ENCODE measurements around the gene UCN.

DNA sequence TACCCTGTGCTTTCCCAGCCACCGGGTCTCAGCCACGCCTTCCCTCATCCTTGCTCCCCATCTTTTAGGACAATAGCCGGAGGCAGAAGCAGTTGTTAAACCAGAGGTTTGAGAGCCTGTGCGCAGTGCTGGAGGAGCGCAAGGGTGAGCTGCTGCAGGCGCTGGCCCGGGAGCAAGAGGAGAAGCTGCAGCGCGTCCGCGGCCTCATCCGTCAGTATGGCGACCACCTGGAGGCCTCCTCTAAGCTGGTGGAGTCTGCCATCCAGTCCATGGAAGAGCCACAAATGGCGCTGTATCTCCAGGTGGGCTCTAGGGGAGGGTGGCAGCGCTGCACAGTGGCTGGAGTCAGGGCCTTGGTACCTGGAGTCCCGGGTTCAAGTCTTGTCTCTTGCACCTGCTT, 2.7 kb downstream of the UCN start:
- no peak for TF ChIP-seq EZH2phosphoT487 (IDR thresholded peaks at IDR 0.05; ENCODE audit: borderline replicate concordance, low read length)
- TF ChIP-seq, protein P1, sequence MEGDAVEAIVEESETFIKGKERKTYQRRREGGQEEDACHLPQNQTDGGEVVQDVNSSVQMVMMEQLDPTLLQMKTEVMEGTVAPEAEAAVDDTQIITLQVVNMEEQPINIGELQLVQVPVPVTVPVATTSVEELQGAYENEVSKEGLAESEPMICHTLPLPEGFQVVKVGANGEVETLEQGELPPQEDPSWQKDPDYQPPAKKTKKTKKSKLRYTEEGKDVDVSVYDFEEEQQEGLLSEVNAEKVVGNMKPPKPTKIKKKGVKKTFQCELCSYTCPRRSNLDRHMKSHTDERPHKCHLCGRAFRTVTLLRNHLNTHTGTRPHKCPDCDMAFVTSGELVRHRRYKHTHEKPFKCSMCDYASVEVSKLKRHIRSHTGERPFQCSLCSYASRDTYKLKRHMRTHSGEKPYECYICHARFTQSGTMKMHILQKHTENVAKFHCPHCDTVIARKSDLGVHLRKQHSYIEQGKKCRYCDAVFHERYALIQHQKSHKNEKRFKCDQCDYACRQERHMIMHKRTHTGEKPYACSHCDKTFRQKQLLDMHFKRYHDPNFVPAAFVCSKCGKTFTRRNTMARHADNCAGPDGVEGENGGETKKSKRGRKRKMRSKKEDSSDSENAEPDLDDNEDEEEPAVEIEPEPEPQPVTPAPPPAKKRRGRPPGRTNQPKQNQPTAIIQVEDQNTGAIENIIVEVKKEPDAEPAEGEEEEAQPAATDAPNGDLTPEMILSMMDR (IDR thresholded peaks at IDR 0.05; ENCODE audit: low read depth, low read length, poor library complexity, severe bottlenecking) = no peak
